Measurements from ENCODE around the gene LYSMD2.
A peak's percentile ranks its signal among the peaks of the same experiment; 100 is the strongest.

LYSMD2 gene

GRCh38 chr15:51749307-51749706 is 11.9 kb upstream of the LYSMD2 start:
- Histone ChIP-seq H2AFZ (ENCODE audit: low read length) (peak overlapping the region; percentile 21; the same call in 1 of the 2 replicates), H3K27me3 (ENCODE audit: insufficient read depth, low read length, poor library complexity, severe bottlenecking) (no peaks in the 10 kb centered on the region), H3K4me1 (ENCODE audit: insufficient read depth, low read length, poor library complexity, severe bottlenecking) (peaks cover 30% of the 10 kb centered on the region), H3K4me3 (ENCODE audit: low read length, poor library complexity, severe bottlenecking) (no peak overlapping the region), H3K9me3 (ENCODE audit: insufficient read depth, low read depth, low read length) (no peaks in the 10 kb centered on the region), H3K4me2 (ENCODE audit: low read depth, low read length, poor library complexity, severe bottlenecking) (no peak overlapping the region), H4K20me1 (ENCODE audit: insufficient read depth, low read length, poor library complexity, severe bottlenecking) (no peaks in the 10 kb centered on the region), H3K9ac (ENCODE audit: low read depth, low read length, poor library complexity, severe bottlenecking) (no peak overlapping the region), H3K9me2 (replicated peaks; ENCODE audit: low read depth, low read length) (no peaks in the 10 kb centered on the region), H3F3A (ENCODE audit: low read depth) (no peaks in the 10 kb centered on the region), H3K36me3 (ENCODE audit: insufficient read depth, low read length) (no peaks in the 10 kb centered on the region), H3K79me2 (ENCODE audit: insufficient read depth, low read length) (peaks cover 19% of the 10 kb centered on the region)
- TF ChIP-seq EZH2phosphoT487 (IDR thresholded peaks at IDR 0.05; ENCODE audit: borderline replicate concordance): no peak

- no peaks in the 10 kb centered on the region for H3F3A ChIP-seq (ENCODE audit: low read depth)
Measured at GRCh38 chr15:51739061-51739712, 1.7 kb upstream of the LYSMD2 start.

GRCh38 chr15:51738553-51738952 is 1.1 kb upstream of the LYSMD2 start:
- Histone ChIP-seq H2AFZ (ENCODE audit: low read length) (no peak overlapping the region), H3K9me2 (replicated peaks; ENCODE audit: low read depth, low read length) (no peaks in the 10 kb centered on the region), H3K4me1 (ENCODE audit: insufficient read depth, low read length, poor library complexity, severe bottlenecking) (peaks cover 45% of the 10 kb centered on the region), H3K4me3 (ENCODE audit: low read length, poor library complexity, severe bottlenecking) (peak overlapping the region; percentile 80), H3K79me2 (ENCODE audit: insufficient read depth, low read length) (peaks cover 34% of the 10 kb centered on the region), H3K36me3 (ENCODE audit: insufficient read depth, low read length) (no peaks in the 10 kb centered on the region), H3K9me3 (ENCODE audit: insufficient read depth, low read depth, low read length) (no peaks in the 10 kb centered on the region), H3F3A (ENCODE audit: low read depth) (no peaks in the 10 kb centered on the region), H4K20me1 (ENCODE audit: insufficient read depth, low read length, poor library complexity, severe bottlenecking) (peaks cover 7% of the 10 kb centered on the region), H3K27me3 (ENCODE audit: insufficient read depth, low read length, poor library complexity, severe bottlenecking) (no peaks in the 10 kb centered on the region), H3K4me2 (ENCODE audit: low read depth, low read length, poor library complexity, severe bottlenecking) (peak overlapping the region; percentile 76), H3K9ac (ENCODE audit: low read depth, low read length, poor library complexity, severe bottlenecking) (peak overlapping the region; percentile 82)
- TF ChIP-seq EZH2phosphoT487 (IDR thresholded peaks at IDR 0.05; ENCODE audit: borderline replicate concordance): no peak
- no peak for TF ChIP-seq CTCF (conservative IDR thresholded peaks at IDR 0.05; ENCODE audit: low read length)

More at GRCh38 chr15:51739061-51739712, 1.7 kb upstream of the LYSMD2 start:
- no peak overlapping the region for H3K4me3 ChIP-seq (ENCODE audit: low read length, poor library complexity, severe bottlenecking)
- no peaks in the 10 kb centered on the region for H3K36me3 ChIP-seq (ENCODE audit: insufficient read depth, low read length)
- no peaks in the 10 kb centered on the region for H3K9me2 ChIP-seq (replicated peaks; ENCODE audit: low read depth, low read length)
- H3K9ac ChIP-seq (ENCODE audit: low read depth, low read length, poor library complexity, severe bottlenecking): no peak overlapping the region
- H3K79me2 ChIP-seq (ENCODE audit: insufficient read depth, low read length): peaks cover 27% of the 10 kb centered on the region
- peak overlapping the region; percentile 76 for H3K4me2 ChIP-seq (ENCODE audit: low read depth, low read length, poor library complexity, severe bottlenecking)
- TF ChIP-seq CTCF (conservative IDR thresholded peaks at IDR 0.05; ENCODE audit: low read length): no peak
- no peak for TF ChIP-seq EZH2phosphoT487 (IDR thresholded peaks at IDR 0.05; ENCODE audit: borderline replicate concordance)
- H3K4me1 ChIP-seq (ENCODE audit: insufficient read depth, low read length, poor library complexity, severe bottlenecking): peaks cover 41% of the 10 kb centered on the region
- H4K20me1 ChIP-seq (ENCODE audit: insufficient read depth, low read length, poor library complexity, severe bottlenecking): peaks cover 7% of the 10 kb centered on the region
- H3K9me3 ChIP-seq (ENCODE audit: insufficient read depth, low read depth, low read length): no peaks in the 10 kb centered on the region
- H2AFZ ChIP-seq (ENCODE audit: low read length): no peak overlapping the region
- H3K27me3 ChIP-seq (ENCODE audit: insufficient read depth, low read length, poor library complexity, severe bottlenecking): no peaks in the 10 kb centered on the region

All from Loucy (cell line).